Activated T-cell treated with anti-CD3 and anti-CD28 coated beads, Interleukin-2, amount 50 U/mL, for 24 hours (primary cell): Measurements from ENCODE around the gene KCNJ6.

ENCODE experiments used
- DNase-seq: peaks from one replicate; pipeline ENCODE4 v3.0.0-alpha.2; 2020
- H3K27ac Mint-ChIP-seq: 2 replicates; pipeline ENCODE4 v1.8.0; 2020; ENCODE audit warnings: mild to moderate bottlenecking, mixed read lengths
- H3K27me3 Mint-ChIP-seq: 2 replicates; pipeline ENCODE4 v1.8.0; 2020; ENCODE audit warnings: mixed read lengths
- H3K36me3 Mint-ChIP-seq: 2 replicates; pipeline ENCODE4 v1.8.0; 2020; ENCODE audit warnings: low read depth, mixed read lengths
- H3K4me1 Mint-ChIP-seq: 2 replicates; pipeline ENCODE4 v1.8.0; 2020; ENCODE audit warnings: low read depth, mixed read lengths
- H3K4me3 Mint-ChIP-seq: 2 replicates; pipeline ENCODE4 v1.8.0; 2020; ENCODE audit warnings: mild to moderate bottlenecking, moderate library complexity, mixed read lengths
- H3K9me3 Mint-ChIP-seq: 2 replicates; pipeline ENCODE4 v1.8.0; 2020; ENCODE audit warnings: mixed read lengths

The KCNJ6 gene

GRCh38 chr21:37561506-37561905 lies 354.8 kb downstream of the KCNJ6 start:
- no peak overlapping the region for H3K4me3 Mint-ChIP-seq
- H3K4me1 Mint-ChIP-seq, result peaks cover 30% of the 10 kb centered on the region
- DNase-seq, result no peak
- no peak overlapping the region for H3K27ac Mint-ChIP-seq
- H3K9me3 Mint-ChIP-seq, result no peaks in the 10 kb centered on the region
- H3K36me3 Mint-ChIP-seq, result peaks cover 4% of the 10 kb centered on the region
- H3K27me3 Mint-ChIP-seq, result peaks cover 3% of the 10 kb centered on the region

- DNase-seq, result no peak
- no peak overlapping the region for H3K4me3 Mint-ChIP-seq
Observed at GRCh38 chr21:37560385-37560784, 355.9 kb downstream of the KCNJ6 start.

GRCh38 chr21:37558676-37559211 lies 357.5 kb downstream of the KCNJ6 start:
- peaks cover 2% of the 10 kb centered on the region for H3K36me3 Mint-ChIP-seq
- H3K9me3 Mint-ChIP-seq, result no peaks in the 10 kb centered on the region
- DNase-seq, result no peak
- H3K4me3 Mint-ChIP-seq, result no peak overlapping the region
- H3K4me1 Mint-ChIP-seq, result peaks cover 7% of the 10 kb centered on the region
- H3K27me3 Mint-ChIP-seq, result peaks cover 19% of the 10 kb centered on the region
- H3K27ac Mint-ChIP-seq, result no peak overlapping the region

More at GRCh38 chr21:37560385-37560784, 355.9 kb downstream of the KCNJ6 start:
- peaks cover 22% of the 10 kb centered on the region for H3K4me1 Mint-ChIP-seq
- peaks cover 12% of the 10 kb centered on the region for H3K27me3 Mint-ChIP-seq
- H3K9me3 Mint-ChIP-seq, result no peaks in the 10 kb centered on the region
- H3K36me3 Mint-ChIP-seq, result peaks cover 4% of the 10 kb centered on the region
- H3K27ac Mint-ChIP-seq, result no peak overlapping the region
